Neural crest cell (in vitro differentiated cells): ENCODE data around the gene ACD. TPM values are rescaled to one million over a fixed set of nuclear protein-coding genes. Genes with fewer than 3 reads are reported as not detected.
"Not testable (repeated sequence)": the region's sequence is repeated elsewhere in the genome, so short reads cannot be mapped to it uniquely, and the experiment has no call there.

Source experiments
- DNase-seq: peaks from one replicate; pipeline ENCODE4 v3.0.0; 2021; ENCODE audit warnings: low read depth, mixed read lengths, low spot score
- H3K27ac Mint-ChIP-seq: one replicate; pipeline ENCODE4 v1.8.0; 2021; ENCODE audit warnings: mild to moderate bottlenecking, mixed read lengths; ENCODE audit not compliant: unreplicated experiment
- H3K27me3 Mint-ChIP-seq: 2 replicates; pipeline ENCODE4 v1.8.0; 2021; ENCODE audit warnings: low read depth, mild to moderate bottlenecking, mixed read lengths
- H3K36me3 Mint-ChIP-seq: 2 replicates; pipeline ENCODE4 v1.8.0; 2021; ENCODE audit warnings: low read depth, mild to moderate bottlenecking, mixed read lengths
- H3K4me1 Mint-ChIP-seq: 2 replicates; pipeline ENCODE4 v1.8.0; 2021; ENCODE audit warnings: mixed read lengths
- H3K4me3 Mint-ChIP-seq: one replicate; pipeline ENCODE4 v1.8.0; 2021; ENCODE audit warnings: mild to moderate bottlenecking, mixed read lengths
- H3K9me3 Mint-ChIP-seq: 2 replicates; pipeline ENCODE4 v1.8.0; 2021; ENCODE audit warnings: mixed read lengths
- total RNA-seq: library from RNA; stranded (reverse); gene quantifications from 2 replicates; pipeline ENCODE4 v1.2.1, GENCODE V29; 2021
- TF ChIP-seq, protein P1 (sequence below): fragments of 200-600 bp; sonication (generic); conservative IDR thresholded peaks from 2 replicates; pipeline ENCODE4 v1.5.0; 2021; ENCODE audit warnings: antibody characterized with exemption, mild to moderate bottlenecking

ACD gene
- total RNA-seq, 1 donor from 2014 or later = 39.3 TPM

DNA sequence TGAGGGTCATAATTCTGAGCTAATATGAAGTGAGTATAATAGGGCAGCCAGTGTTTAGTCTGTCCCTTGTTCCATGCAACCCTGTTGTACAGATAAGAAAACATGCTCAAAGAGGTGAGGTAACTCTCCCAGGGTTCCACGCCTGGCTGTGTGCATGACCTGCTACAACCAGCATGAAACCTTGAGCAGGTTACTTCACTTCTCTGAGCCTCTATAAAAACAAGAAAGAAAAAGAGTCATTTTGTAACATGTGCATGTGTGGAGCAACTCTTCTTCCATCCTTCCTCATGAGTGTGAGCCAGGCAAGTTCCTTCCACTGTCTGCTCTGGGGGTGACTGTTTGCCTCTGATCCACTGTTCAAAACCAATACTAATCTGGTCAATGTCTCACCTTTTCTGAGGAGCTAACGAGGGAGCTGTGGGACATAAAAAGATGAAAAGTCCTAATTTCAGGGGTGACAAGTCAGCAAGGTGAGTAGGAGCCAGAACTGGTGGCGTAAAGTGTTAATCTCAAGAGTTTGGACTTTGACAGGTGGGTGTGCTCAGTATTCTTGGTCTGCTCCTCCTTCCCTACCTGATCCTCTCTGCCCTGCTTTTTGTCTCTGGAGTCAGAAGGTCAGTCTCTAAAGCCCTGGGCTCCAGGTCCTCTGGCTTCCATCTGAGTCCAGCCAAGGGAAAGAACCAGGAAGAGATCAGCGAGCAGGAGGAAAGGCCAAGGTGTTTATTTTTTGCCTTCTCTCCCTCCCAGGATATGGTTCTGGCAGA, 37.5 kb upstream of the ACD start:
- Mint-ChIP-seq H3K4me3 (no peak overlapping the region), H3K4me1 (peaks cover 4% of the 10 kb centered on the region), H3K36me3 (peaks cover 8% of the 10 kb centered on the region), H3K27ac (no peak overlapping the region), H3K27me3 (no peaks in the 10 kb centered on the region), H3K9me3 (no peaks in the 10 kb centered on the region)
- TF ChIP-seq, protein P1, sequence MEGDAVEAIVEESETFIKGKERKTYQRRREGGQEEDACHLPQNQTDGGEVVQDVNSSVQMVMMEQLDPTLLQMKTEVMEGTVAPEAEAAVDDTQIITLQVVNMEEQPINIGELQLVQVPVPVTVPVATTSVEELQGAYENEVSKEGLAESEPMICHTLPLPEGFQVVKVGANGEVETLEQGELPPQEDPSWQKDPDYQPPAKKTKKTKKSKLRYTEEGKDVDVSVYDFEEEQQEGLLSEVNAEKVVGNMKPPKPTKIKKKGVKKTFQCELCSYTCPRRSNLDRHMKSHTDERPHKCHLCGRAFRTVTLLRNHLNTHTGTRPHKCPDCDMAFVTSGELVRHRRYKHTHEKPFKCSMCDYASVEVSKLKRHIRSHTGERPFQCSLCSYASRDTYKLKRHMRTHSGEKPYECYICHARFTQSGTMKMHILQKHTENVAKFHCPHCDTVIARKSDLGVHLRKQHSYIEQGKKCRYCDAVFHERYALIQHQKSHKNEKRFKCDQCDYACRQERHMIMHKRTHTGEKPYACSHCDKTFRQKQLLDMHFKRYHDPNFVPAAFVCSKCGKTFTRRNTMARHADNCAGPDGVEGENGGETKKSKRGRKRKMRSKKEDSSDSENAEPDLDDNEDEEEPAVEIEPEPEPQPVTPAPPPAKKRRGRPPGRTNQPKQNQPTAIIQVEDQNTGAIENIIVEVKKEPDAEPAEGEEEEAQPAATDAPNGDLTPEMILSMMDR = no peak
- no peak for DNase-seq

DNA sequence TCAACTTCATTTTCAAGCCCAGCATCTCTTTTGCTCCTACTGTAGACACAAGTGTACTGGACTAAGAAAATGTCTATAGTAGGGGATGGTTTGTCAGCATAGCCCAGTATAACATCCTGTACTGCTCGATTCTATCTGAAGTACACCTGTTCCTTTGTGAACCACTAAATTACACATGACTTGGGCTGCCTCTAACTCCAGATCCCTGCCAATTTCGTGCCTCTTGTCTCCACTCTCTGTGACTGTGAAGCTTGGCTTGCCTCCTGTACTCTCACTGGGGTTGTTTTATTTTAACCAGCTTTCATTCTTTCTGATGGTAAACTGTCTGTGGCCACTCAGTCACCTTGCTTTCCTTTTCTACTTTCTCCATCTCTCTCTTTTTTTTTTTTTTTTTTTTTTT, 34.6 kb upstream of the ACD start:
- H3K36me3 Mint-ChIP-seq = peaks cover 8% of the 10 kb centered on the region
- no peaks in the 10 kb centered on the region for H3K4me1 Mint-ChIP-seq
- TF ChIP-seq, protein P1 = no peak
- H3K27me3 Mint-ChIP-seq = no peaks in the 10 kb centered on the region
- H3K9me3 Mint-ChIP-seq = no peaks in the 10 kb centered on the region
- H3K27ac Mint-ChIP-seq = no peak overlapping the region
- no peak for DNase-seq
- H3K4me3 Mint-ChIP-seq = no peak overlapping the region

DNA sequence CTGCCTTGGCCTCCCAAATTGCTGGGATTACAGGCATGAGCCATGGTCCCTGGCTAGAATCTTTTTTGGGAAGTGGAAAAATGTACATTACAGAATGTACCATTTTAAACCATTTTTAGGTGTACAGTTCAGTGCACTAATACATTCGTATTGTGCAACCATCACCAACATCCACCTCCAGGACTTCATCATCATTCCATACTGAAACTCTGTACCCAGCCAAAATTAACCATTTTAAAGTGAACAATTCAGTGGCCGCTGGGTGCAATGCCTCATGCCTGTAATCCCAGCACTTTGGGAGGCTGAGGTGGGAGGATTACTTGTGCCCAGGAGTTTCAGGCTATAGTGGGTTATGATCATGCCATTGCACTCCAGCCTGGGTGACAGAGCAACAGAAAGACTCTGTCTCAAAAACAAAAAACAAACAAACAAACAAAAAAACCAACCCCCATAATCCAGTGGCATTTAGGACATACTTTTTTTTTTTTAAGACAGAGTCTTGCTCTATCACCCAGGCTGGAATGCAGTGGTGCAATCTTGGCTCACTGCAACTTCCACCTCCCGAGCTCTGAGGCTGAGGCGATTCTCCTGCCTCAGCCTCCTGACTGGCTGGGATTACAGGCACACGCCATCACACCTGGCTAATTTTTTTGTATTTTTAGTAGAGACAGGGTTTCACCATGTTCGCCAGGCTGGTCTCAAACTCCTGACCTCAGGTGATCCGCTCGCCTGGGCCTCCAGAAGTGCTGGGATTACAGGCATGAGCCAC, 33.6 kb upstream of the ACD start:
- not testable (repeated sequence) for H3K9me3 Mint-ChIP-seq, H3K4me3 Mint-ChIP-seq, H3K27ac Mint-ChIP-seq, H3K36me3 Mint-ChIP-seq, DNase-seq, H3K27me3 Mint-ChIP-seq, H3K4me1 Mint-ChIP-seq

DNA sequence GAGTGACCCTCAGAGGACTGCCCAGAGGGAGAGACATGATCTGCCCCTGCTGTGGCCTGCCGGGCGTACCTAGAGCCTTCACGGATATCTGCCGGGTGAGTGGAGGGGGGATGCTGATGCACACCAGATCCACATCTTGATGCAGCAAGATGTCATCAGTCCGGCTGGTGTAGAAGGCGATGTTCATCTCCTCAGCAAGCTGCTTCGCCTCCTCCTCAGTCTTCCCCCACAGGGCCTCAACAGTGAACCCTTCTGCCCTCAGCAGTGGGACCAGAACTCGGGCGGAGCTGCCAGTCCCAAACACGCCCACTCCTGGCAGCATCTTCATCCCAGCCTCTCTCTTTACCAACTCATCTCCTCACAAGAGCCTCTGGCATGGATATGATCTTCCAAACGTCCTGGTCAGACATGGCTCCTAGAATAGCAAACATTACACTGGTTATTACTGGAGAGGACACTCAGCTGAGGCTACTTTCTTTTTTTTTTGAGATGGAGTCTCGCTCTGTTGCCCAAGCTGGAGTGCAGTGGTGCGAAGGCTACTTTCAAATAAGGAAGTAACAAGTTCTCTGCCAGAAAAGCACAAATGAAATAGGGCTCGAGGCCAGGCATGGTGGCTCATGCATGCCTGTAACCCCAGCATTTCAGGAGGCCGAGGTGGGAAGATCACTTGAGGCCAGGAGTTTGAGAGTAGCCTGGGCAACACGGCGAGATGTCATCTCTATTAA, 25.5 kb upstream of the ACD start:
- H3K9me3 Mint-ChIP-seq = no peaks in the 10 kb centered on the region
- no peaks in the 10 kb centered on the region for H3K4me1 Mint-ChIP-seq
- DNase-seq = no peak
- TF ChIP-seq, protein P1 = no peak
- no peaks in the 10 kb centered on the region for H3K36me3 Mint-ChIP-seq
- H3K27me3 Mint-ChIP-seq = no peaks in the 10 kb centered on the region
- H3K27ac Mint-ChIP-seq = no peak overlapping the region
- H3K4me3 Mint-ChIP-seq = no peak overlapping the region

DNA sequence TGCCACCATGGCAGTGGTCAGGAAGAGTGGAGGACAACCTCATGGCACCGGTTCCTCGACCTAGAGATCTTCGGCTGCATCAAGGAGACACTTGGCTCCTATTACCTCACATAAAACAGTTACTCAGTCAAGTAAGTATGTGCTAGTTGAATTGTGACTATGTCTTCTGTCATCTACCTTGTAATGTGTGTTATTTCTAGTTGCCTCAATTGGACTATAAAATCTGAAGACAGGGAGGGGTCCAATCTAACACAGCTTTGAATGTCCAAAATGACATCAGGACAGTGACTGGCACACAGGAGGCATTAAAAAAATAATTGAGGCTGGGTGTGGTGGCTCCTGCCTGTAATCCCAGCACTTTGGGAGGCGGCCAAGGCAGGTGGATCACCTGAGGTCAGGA, 23.7 kb upstream of the ACD start:
- H3K36me3 Mint-ChIP-seq = no peaks in the 10 kb centered on the region
- H3K9me3 Mint-ChIP-seq = no peaks in the 10 kb centered on the region
- TF ChIP-seq, protein P1 = no peak
- no peak overlapping the region for H3K4me3 Mint-ChIP-seq
- no peak overlapping the region for H3K27ac Mint-ChIP-seq
- H3K4me1 Mint-ChIP-seq = no peaks in the 10 kb centered on the region
- DNase-seq = no peak
- no peaks in the 10 kb centered on the region for H3K27me3 Mint-ChIP-seq
